ENCODE results near the gene HBEGF. TPM values are rescaled to one million over a fixed set of nuclear protein-coding genes. Genes with fewer than 3 reads are reported as not detected.

The HBEGF gene
- total and polyA plus RNA-seq, 2 donors (not counting 1 experiment from before 2014, with no cell fraction given), result 0.89 to 2.4 TPM

DNA sequence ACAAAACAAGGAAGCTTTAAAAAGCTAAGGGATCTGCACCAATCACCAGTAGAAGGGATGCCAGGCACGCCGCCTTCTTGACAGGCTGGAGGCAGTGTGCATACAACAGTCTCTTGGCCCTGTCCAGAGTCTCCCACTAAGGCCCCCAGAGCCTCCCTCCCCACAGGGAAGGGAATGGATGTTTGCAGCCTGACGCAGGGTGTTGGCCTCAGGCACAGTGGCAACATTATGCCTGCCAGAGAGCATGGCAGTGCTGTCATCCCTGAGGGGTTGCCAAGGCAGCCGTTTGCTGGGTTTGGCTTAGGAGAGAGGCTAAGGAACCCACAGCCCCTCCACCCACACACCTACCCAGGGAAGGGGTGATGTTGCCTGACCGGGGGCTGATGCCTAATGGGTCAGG lies 4.8 kb downstream of the HBEGF start:
- Histone ChIP-seq H3K4me3 (ENCODE audit: control extremely low read depth in 1 of 5, extremely low read depth in 1 of 5, insufficient read depth in 1 of 5, low read depth in 2 of 5, low read length in 4 of 5) (no peak overlapping the region), H3K4me1 (ENCODE audit: control insufficient read depth in 2 of 2, insufficient read depth in 2 of 2, low read length in 2 of 2) (peaks cover 26 to 40% of the 10 kb centered on the region in 2 donors), H3K27ac (ENCODE audit: low read length in 2 of 2) (no peak overlapping the region), H3K27me3 (replicated peaks in 1 of 4; ENCODE audit: control extremely low read depth in 1 of 4, control insufficient read depth in 3 of 4, insufficient read depth in 4 of 4, low read length in 3 of 4) (peaks cover 0 to 3% (median 0%) of the 10 kb centered on the region in 4 experiments), H3K4me2 (replicated peaks; ENCODE audit: low read depth, low read length, poor library complexity, severe bottlenecking) (peak overlapping the region; percentile 52), H3K79me2 (ENCODE audit: control insufficient read depth, insufficient read depth, low read length) (no peaks in the 10 kb centered on the region), H3K9me3 (ENCODE audit: control extremely low read depth in 1 of 3, control insufficient read depth in 2 of 3, insufficient read depth in 1 of 3, low read length in 2 of 3) (peaks cover 0 to 3% (median 0%) of the 10 kb centered on the region in 3 donors), H3K36me3 (replicated peaks in 1 of 2; ENCODE audit: control extremely low read depth in 1 of 2, control insufficient read depth in 1 of 2, extremely low read depth in 1 of 2, insufficient read depth in 2 of 2, low read length in 1 of 2) (no peaks in the 10 kb centered on the region), H3K9ac (ENCODE audit: low read length) (no peak overlapping the region), H2AFZ (ENCODE audit: insufficient read depth, low read depth, low read length, poor library complexity, severe bottlenecking) (peak overlapping the region; percentile 52), H4K20me1 (ENCODE audit: control insufficient read depth, insufficient read depth, low read length, poor library complexity, severe bottlenecking) (no peaks in the 10 kb centered on the region)
- H3K4me3 Mint-ChIP-seq, result no peak overlapping the region
- H3K9me3 Mint-ChIP-seq (ENCODE audit: insufficient read depth), result no peaks in the 10 kb centered on the region
- DNase-seq (no peak), ATAC-seq (ENCODE audit: low read depth) (no peak)
- CTCF ChIA-PET, result interaction anchor here (1.0 to 18.0 kb wide), 2 partner anchors 10 to 96 kb away, joined by 4 to 594 read pairs; no protein-coding TSS in a partner anchor
- H3K27me3 Mint-ChIP-seq, result no peaks in the 10 kb centered on the region
- H3K4me1 Mint-ChIP-seq, result peaks cover 34% of the 10 kb centered on the region
- TF ChIP-seq, protein P1, sequence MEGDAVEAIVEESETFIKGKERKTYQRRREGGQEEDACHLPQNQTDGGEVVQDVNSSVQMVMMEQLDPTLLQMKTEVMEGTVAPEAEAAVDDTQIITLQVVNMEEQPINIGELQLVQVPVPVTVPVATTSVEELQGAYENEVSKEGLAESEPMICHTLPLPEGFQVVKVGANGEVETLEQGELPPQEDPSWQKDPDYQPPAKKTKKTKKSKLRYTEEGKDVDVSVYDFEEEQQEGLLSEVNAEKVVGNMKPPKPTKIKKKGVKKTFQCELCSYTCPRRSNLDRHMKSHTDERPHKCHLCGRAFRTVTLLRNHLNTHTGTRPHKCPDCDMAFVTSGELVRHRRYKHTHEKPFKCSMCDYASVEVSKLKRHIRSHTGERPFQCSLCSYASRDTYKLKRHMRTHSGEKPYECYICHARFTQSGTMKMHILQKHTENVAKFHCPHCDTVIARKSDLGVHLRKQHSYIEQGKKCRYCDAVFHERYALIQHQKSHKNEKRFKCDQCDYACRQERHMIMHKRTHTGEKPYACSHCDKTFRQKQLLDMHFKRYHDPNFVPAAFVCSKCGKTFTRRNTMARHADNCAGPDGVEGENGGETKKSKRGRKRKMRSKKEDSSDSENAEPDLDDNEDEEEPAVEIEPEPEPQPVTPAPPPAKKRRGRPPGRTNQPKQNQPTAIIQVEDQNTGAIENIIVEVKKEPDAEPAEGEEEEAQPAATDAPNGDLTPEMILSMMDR (IDR thresholded peaks at IDR 0.05), result no peak
- no peak for TF ChIP-seq EZH2 (IDR thresholded peaks at IDR 0.05; ENCODE audit: borderline replicate concordance, insufficient read depth, low read depth, low read length, poor library complexity, severe bottlenecking)
- POLR2A ChIA-PET, result no interaction called here
- intact Hi-C loops (cut with micrococcal nuclease), result no loop called here
- WGBS (ENCODE audit: insufficient coverage), result 100% methylated on average over 2 of the region's 5 CpGs
- H3K27ac Mint-ChIP-seq, result no peak overlapping the region

DNA sequence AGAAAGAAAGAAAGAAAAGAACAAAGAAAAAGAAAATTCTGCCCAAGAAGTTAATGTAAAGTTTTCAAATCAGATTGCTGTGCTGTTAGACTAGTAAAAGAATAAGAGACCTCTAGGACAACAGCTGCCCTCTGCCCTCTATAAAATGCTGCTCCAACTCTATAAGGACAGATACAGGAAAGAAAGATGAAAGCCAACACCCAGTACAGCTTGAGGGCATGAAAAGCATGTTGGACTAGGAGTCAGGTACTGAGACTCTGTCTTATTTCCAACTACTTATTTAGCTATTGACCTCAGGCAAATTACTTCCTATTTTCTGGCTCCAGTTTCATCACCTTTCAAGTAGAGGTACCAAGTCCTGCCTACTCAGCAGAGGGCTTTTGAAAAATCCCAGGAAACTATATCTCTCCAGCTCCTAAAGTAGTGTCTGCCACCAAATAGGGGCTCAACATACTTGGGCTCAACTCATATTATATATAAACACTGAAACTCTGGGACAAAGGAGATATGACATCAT lies 5.7 kb downstream of the HBEGF start:
- DNase-seq (no peak), ATAC-seq (ENCODE audit: low read depth) (no peak)
- no peaks in the 10 kb centered on the region for H3K79me2 ChIP-seq (ENCODE audit: control insufficient read depth, insufficient read depth, low read length)
- H3K27ac ChIP-seq (ENCODE audit: low read length in 2 of 2), result no peak overlapping the region
- Mint-ChIP-seq H3K4me3 (no peak overlapping the region), H3K4me1 (peaks cover 32% of the 10 kb centered on the region), H3K27me3 (no peaks in the 10 kb centered on the region), H3K27ac (no peak overlapping the region), H3K9me3 (ENCODE audit: insufficient read depth) (no peaks in the 10 kb centered on the region)
- H3K36me3 ChIP-seq (replicated peaks in 1 of 2; ENCODE audit: control extremely low read depth in 1 of 2, control insufficient read depth in 1 of 2, extremely low read depth in 1 of 2, insufficient read depth in 2 of 2, low read length in 1 of 2), result no peaks in the 10 kb centered on the region
- no peaks in the 10 kb centered on the region for H4K20me1 ChIP-seq (ENCODE audit: control insufficient read depth, insufficient read depth, low read length, poor library complexity, severe bottlenecking)
- ChIA-PET CTCF (interaction anchor here (0.7 to 18.0 kb wide), 5 partner anchors 11 to 1539 kb away, joined by 3 to 594 read pairs (median 3); no protein-coding TSS in a partner anchor), POLR2A (no interaction called here)
- no peak overlapping the region for H3K9ac ChIP-seq (ENCODE audit: low read length)
- H3K4me2 ChIP-seq (replicated peaks; ENCODE audit: low read depth, low read length, poor library complexity, severe bottlenecking), result no peak overlapping the region
- intact Hi-C loops (cut with micrococcal nuclease), result no loop called here
- no peaks in the 10 kb centered on the region for H3K27me3 ChIP-seq (replicated peaks in 1 of 4; ENCODE audit: control extremely low read depth in 1 of 4, control insufficient read depth in 3 of 4, insufficient read depth in 4 of 4, low read length in 3 of 4)
- H3K9me3 ChIP-seq (ENCODE audit: control extremely low read depth in 1 of 3, control insufficient read depth in 2 of 3, insufficient read depth in 1 of 3, low read length in 2 of 3), result peaks cover 0 to 3% (median 0%) of the 10 kb centered on the region in 3 donors
- TF ChIP-seq, protein P1 (IDR thresholded peaks at IDR 0.05), result no peak
- no peak for TF ChIP-seq EZH2 (IDR thresholded peaks at IDR 0.05; ENCODE audit: borderline replicate concordance, insufficient read depth, low read depth, low read length, poor library complexity, severe bottlenecking)
- no peak overlapping the region for H2AFZ ChIP-seq (ENCODE audit: insufficient read depth, low read depth, low read length, poor library complexity, severe bottlenecking)
- peaks cover 26 to 34% of the 10 kb centered on the region in 2 donors for H3K4me1 ChIP-seq (ENCODE audit: control insufficient read depth in 2 of 2, insufficient read depth in 2 of 2, low read length in 2 of 2)
- no peak overlapping the region for H3K4me3 ChIP-seq (ENCODE audit: control extremely low read depth in 1 of 5, extremely low read depth in 1 of 5, insufficient read depth in 1 of 5, low read depth in 2 of 5, low read length in 4 of 5)

All from B cell (primary cell).